WTC11 (cell line): Measurements from ENCODE around the gene HOXA5. TPM values are rescaled to one million over a fixed set of nuclear protein-coding genes. Genes with fewer than 3 reads are reported as not detected.

Experiments
- CREB1 ChIP-seq: sonication (generic); formaldehyde crosslinking; IDR thresholded peaks from 2 replicates; pipeline ENCODE4 v1.8.0; 2023; ENCODE audit warnings: mild to moderate bottlenecking, missing genetic modification reagents
- ELF4 ChIP-seq: sonication (generic); formaldehyde crosslinking; IDR thresholded peaks from 2 replicates; pipeline ENCODE4 v1.8.1; 2022; ENCODE audit warnings: low read depth, mild to moderate bottlenecking, moderate library complexity, missing genetic modification reagents
- ETV6 ChIP-seq: sonication (generic); formaldehyde crosslinking; IDR thresholded peaks from 2 replicates; pipeline ENCODE4 v1.8.1; 2022; ENCODE audit warnings: mild to moderate bottlenecking, missing genetic modification reagents
- FOXK1 ChIP-seq: sonication (generic); formaldehyde crosslinking; IDR thresholded peaks from 2 replicates; pipeline ENCODE4 v1.8.0; 2022; ENCODE audit warnings: mild to moderate bottlenecking, moderate library complexity, missing genetic modification reagents
- KAT7 ChIP-seq: sonication (generic); formaldehyde crosslinking; IDR thresholded peaks from 2 replicates; pipeline ENCODE4 v1.8.1; 2023; ENCODE audit warnings: missing genetic modification reagents, mild to moderate bottlenecking, borderline replicate concordance
- MXD4 ChIP-seq: fragments of 250-450 bp; sonication (Bioruptor Pico); IDR thresholded peaks from 2 replicates; pipeline ENCODE4 v1.8.0; 2021; ENCODE audit warnings: mild to moderate bottlenecking, moderate library complexity, borderline replicate concordance
- MYBL2 ChIP-seq: sonication (generic); formaldehyde crosslinking; IDR thresholded peaks from 2 replicates; pipeline ENCODE4 v1.8.1; 2023; ENCODE audit warnings: mild to moderate bottlenecking, moderate library complexity, missing genetic modification reagents
- NFE2L1 ChIP-seq: sonication (generic); formaldehyde crosslinking; IDR thresholded peaks from 2 replicates; pipeline ENCODE4 v1.8.1; 2023; ENCODE audit warnings: missing genetic modification reagents
- NR1H2 ChIP-seq: sonication (generic); formaldehyde crosslinking; IDR thresholded peaks from 2 replicates; pipeline ENCODE4 v1.9.0; 2021; ENCODE audit warnings: mild to moderate bottlenecking, moderate library complexity, missing genetic modification reagents
- SMAD3 ChIP-seq: sonication (generic); formaldehyde crosslinking; IDR thresholded peaks from 2 replicates; pipeline ENCODE4 v1.8.0; 2022; ENCODE audit warnings: missing genetic modification reagents, mild to moderate bottlenecking, borderline replicate concordance
- SP1 ChIP-seq: sonication (generic); formaldehyde crosslinking; conservative IDR thresholded peaks from 2 replicates; pipeline ENCODE4 v1.8.1; 2022; ENCODE audit warnings: missing genetic modification reagents
- TCF7 ChIP-seq: sonication (generic); formaldehyde crosslinking; IDR thresholded peaks from 2 replicates; pipeline ENCODE4 v1.8.0; 2022; ENCODE audit warnings: mild to moderate bottlenecking, low read depth, missing genetic modification reagents, moderate library complexity
- total RNA-seq: library from RNA; stranded (reverse); gene quantifications from 3 replicates; pipeline ENCODE4 v1.2.3, GENCODE V29; 2021
- TF ChIP-seq, protein P1 (sequence below): sonication (generic); formaldehyde crosslinking; IDR thresholded peaks from 2 replicates; pipeline ENCODE4 v1.8.0; 2023; ENCODE audit warnings: mild to moderate bottlenecking, missing genetic modification reagents
- TF ChIP-seq, protein P2 (sequence below): sonication (generic); formaldehyde crosslinking; IDR thresholded peaks from 2 replicates; pipeline ENCODE4 v1.8.1; 2022; ENCODE audit warnings: mild to moderate bottlenecking, moderate library complexity, missing genetic modification reagents
- TF ChIP-seq, protein P3 (sequence below): sonication (generic); formaldehyde crosslinking; IDR thresholded peaks from 2 replicates; pipeline ENCODE4 v1.8.1; 2022; ENCODE audit warnings: missing genetic modification reagents, borderline replicate concordance
- TF ChIP-seq, protein P4 (sequence below): sonication (generic); formaldehyde crosslinking; IDR thresholded peaks from 2 replicates; pipeline ENCODE4 v1.8.0; 2022; ENCODE audit warnings: mild to moderate bottlenecking, missing genetic modification reagents
- TF ChIP-seq, protein P5 (sequence below): sonication (generic); formaldehyde crosslinking; IDR thresholded peaks from 2 replicates; pipeline ENCODE4 v1.8.1; 2022; ENCODE audit warnings: mild to moderate bottlenecking, missing genetic modification reagents, moderate library complexity, borderline replicate concordance
- TF ChIP-seq, protein P6 (sequence below): sonication (generic); formaldehyde crosslinking; IDR thresholded peaks from 2 replicates; pipeline ENCODE4 v1.8.0; 2023; ENCODE audit warnings: missing genetic modification reagents
- TF ChIP-seq, protein P7 (sequence below): fragments of 200-600 bp; IDR thresholded peaks from 2 replicates; pipeline ENCODE4 v1.8.0; 2022; ENCODE audit warnings: antibody characterized with exemption
- TF ChIP-seq, protein P8 (sequence below): fragments of 250-450 bp; sonication (Bioruptor Pico); IDR thresholded peaks from 2 replicates; pipeline ENCODE4 v1.9.0; 2021; ENCODE audit warnings: mild to moderate bottlenecking
- TF ChIP-seq, protein P9 (sequence below): sonication (generic); formaldehyde crosslinking; IDR thresholded peaks from 2 replicates; pipeline ENCODE4 v1.8.1; 2022; ENCODE audit warnings: low read depth, mild to moderate bottlenecking, moderate library complexity, missing genetic modification reagents, borderline replicate concordance
- TF ChIP-seq, protein P10 (sequence below): fragments of 250-450 bp; sonication (Bioruptor Pico); IDR thresholded peaks from 2 replicates; pipeline ENCODE4 v1.9.0; 2021; ENCODE audit warnings: moderate library complexity, mild to moderate bottlenecking, inconsistent platforms, borderline replicate concordance

Gene HOXA5
- total RNA-seq, 1 experiment from 2014 or later, result not detected

DNA sequence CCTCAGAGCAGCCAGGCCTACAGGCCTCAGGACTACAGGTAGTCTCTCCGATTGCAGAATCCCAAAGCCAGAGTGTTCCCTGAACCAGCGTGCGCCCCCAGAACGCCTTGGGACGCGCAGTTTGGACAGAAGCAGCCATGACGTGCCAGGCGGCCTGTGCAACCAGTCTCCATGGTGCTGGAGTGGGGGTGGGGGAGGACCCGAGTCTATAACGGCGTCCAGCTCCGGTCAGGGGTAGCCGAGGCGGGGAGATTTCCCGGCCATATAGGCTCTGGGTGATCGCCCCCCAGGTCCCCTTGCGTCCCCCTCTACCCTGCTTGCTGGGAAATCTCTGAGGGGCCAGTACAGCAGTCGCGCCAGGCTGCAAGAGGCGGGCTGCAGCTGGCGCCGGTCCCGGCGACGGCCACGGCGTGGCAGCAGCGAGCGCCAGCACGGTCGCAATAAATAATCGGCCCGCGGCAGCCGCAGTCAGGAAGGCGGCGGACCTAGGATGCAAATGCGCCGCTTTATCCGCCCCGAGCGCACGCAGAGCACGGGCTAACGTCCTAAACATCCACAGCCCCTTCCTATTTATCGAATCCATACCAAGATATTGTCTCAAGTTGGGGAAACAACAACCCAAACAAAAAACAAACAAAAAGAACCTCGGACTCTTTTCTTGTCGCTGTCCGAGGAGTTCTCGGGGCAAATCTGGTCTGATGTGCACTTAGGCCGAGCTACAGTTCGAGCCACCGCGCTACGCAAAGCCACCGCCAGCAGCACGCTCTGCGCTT lies 7.3 kb upstream of the HOXA5 start (continued):
- TF ChIP-seq, protein P1, sequence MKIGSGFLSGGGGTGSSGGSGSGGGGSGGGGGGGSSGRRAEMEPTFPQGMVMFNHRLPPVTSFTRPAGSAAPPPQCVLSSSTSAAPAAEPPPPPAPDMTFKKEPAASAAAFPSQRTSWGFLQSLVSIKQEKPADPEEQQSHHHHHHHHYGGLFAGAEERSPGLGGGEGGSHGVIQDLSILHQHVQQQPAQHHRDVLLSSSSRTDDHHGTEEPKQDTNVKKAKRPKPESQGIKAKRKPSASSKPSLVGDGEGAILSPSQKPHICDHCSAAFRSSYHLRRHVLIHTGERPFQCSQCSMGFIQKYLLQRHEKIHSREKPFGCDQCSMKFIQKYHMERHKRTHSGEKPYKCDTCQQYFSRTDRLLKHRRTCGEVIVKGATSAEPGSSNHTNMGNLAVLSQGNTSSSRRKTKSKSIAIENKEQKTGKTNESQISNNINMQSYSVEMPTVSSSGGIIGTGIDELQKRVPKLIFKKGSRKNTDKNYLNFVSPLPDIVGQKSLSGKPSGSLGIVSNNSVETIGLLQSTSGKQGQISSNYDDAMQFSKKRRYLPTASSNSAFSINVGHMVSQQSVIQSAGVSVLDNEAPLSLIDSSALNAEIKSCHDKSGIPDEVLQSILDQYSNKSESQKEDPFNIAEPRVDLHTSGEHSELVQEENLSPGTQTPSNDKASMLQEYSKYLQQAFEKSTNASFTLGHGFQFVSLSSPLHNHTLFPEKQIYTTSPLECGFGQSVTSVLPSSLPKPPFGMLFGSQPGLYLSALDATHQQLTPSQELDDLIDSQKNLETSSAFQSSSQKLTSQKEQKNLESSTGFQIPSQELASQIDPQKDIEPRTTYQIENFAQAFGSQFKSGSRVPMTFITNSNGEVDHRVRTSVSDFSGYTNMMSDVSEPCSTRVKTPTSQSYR (CRISPR knock-in tag), result no peak
- TF ChIP-seq, protein P2, sequence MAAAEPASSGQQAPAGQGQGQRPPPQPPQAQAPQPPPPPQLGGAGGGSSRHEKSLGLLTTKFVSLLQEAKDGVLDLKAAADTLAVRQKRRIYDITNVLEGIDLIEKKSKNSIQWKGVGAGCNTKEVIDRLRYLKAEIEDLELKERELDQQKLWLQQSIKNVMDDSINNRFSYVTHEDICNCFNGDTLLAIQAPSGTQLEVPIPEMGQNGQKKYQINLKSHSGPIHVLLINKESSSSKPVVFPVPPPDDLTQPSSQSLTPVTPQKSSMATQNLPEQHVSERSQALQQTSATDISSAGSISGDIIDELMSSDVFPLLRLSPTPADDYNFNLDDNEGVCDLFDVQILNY (CRISPR knock-in tag), result 0 out of 2 replicates have a peak, but pooled peaks have one; percentile 23
- TF ChIP-seq CREB1 (CRISPR knock-in tag) (no peak), ETV6 (CRISPR knock-in tag) (no peak), SP1 (CRISPR knock-in tag) (0 out of 2 replicates have a peak, but pooled peaks have one; percentile 16), MXD4 (CRISPR knock-in tag) (no peak), FOXK1 (CRISPR knock-in tag) (no peak), ELF4 (CRISPR knock-in tag) (no peak), KAT7 (no peak), TCF7 (CRISPR knock-in tag) (no peak), MYBL2 (CRISPR knock-in tag) (no peak), SMAD3 (CRISPR knock-in tag) (no peak), NFE2L1 (CRISPR knock-in tag) (no peak), NR1H2 (CRISPR knock-in tag) (no peak)
- TF ChIP-seq, protein P3, sequence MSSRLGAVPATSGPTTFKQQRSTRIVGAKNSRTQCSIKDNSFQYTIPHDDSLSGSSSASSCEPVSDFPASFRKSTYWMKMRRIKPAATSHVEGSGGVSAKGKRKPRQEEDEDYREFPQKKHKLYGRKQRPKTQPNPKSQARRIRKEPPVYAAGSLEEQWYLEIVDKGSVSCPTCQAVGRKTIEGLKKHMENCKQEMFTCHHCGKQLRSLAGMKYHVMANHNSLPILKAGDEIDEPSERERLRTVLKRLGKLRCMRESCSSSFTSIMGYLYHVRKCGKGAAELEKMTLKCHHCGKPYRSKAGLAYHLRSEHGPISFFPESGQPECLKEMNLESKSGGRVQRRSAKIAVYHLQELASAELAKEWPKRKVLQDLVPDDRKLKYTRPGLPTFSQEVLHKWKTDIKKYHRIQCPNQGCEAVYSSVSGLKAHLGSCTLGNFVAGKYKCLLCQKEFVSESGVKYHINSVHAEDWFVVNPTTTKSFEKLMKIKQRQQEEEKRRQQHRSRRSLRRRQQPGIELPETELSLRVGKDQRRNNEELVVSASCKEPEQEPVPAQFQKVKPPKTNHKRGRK (CRISPR knock-in tag), result no peak
- TF ChIP-seq, protein P4, sequence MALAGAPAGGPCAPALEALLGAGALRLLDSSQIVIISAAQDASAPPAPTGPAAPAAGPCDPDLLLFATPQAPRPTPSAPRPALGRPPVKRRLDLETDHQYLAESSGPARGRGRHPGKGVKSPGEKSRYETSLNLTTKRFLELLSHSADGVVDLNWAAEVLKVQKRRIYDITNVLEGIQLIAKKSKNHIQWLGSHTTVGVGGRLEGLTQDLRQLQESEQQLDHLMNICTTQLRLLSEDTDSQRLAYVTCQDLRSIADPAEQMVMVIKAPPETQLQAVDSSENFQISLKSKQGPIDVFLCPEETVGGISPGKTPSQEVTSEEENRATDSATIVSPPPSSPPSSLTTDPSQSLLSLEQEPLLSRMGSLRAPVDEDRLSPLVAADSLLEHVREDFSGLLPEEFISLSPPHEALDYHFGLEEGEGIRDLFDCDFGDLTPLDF (CRISPR knock-in tag), result no peak
- TF ChIP-seq, protein P5, sequence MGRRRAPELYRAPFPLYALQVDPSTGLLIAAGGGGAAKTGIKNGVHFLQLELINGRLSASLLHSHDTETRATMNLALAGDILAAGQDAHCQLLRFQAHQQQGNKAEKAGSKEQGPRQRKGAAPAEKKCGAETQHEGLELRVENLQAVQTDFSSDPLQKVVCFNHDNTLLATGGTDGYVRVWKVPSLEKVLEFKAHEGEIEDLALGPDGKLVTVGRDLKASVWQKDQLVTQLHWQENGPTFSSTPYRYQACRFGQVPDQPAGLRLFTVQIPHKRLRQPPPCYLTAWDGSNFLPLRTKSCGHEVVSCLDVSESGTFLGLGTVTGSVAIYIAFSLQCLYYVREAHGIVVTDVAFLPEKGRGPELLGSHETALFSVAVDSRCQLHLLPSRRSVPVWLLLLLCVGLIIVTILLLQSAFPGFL (CRISPR knock-in tag), result no peak
- TF ChIP-seq, protein P6, sequence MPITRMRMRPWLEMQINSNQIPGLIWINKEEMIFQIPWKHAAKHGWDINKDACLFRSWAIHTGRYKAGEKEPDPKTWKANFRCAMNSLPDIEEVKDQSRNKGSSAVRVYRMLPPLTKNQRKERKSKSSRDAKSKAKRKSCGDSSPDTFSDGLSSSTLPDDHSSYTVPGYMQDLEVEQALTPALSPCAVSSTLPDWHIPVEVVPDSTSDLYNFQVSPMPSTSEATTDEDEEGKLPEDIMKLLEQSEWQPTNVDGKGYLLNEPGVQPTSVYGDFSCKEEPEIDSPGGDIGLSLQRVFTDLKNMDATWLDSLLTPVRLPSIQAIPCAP, result no peak
- TF ChIP-seq, protein P7, sequence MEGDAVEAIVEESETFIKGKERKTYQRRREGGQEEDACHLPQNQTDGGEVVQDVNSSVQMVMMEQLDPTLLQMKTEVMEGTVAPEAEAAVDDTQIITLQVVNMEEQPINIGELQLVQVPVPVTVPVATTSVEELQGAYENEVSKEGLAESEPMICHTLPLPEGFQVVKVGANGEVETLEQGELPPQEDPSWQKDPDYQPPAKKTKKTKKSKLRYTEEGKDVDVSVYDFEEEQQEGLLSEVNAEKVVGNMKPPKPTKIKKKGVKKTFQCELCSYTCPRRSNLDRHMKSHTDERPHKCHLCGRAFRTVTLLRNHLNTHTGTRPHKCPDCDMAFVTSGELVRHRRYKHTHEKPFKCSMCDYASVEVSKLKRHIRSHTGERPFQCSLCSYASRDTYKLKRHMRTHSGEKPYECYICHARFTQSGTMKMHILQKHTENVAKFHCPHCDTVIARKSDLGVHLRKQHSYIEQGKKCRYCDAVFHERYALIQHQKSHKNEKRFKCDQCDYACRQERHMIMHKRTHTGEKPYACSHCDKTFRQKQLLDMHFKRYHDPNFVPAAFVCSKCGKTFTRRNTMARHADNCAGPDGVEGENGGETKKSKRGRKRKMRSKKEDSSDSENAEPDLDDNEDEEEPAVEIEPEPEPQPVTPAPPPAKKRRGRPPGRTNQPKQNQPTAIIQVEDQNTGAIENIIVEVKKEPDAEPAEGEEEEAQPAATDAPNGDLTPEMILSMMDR, result peak; percentile 66
- TF ChIP-seq, protein P8, sequence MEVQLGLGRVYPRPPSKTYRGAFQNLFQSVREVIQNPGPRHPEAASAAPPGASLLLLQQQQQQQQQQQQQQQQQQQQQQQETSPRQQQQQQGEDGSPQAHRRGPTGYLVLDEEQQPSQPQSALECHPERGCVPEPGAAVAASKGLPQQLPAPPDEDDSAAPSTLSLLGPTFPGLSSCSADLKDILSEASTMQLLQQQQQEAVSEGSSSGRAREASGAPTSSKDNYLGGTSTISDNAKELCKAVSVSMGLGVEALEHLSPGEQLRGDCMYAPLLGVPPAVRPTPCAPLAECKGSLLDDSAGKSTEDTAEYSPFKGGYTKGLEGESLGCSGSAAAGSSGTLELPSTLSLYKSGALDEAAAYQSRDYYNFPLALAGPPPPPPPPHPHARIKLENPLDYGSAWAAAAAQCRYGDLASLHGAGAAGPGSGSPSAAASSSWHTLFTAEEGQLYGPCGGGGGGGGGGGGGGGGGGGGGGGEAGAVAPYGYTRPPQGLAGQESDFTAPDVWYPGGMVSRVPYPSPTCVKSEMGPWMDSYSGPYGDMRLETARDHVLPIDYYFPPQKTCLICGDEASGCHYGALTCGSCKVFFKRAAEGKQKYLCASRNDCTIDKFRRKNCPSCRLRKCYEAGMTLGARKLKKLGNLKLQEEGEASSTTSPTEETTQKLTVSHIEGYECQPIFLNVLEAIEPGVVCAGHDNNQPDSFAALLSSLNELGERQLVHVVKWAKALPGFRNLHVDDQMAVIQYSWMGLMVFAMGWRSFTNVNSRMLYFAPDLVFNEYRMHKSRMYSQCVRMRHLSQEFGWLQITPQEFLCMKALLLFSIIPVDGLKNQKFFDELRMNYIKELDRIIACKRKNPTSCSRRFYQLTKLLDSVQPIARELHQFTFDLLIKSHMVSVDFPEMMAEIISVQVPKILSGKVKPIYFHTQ, result no peak
- TF ChIP-seq, protein P9, sequence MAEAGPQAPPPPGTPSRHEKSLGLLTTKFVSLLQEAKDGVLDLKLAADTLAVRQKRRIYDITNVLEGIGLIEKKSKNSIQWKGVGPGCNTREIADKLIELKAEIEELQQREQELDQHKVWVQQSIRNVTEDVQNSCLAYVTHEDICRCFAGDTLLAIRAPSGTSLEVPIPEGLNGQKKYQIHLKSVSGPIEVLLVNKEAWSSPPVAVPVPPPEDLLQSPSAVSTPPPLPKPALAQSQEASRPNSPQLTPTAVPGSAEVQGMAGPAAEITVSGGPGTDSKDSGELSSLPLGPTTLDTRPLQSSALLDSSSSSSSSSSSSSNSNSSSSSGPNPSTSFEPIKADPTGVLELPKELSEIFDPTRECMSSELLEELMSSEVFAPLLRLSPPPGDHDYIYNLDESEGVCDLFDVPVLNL (CRISPR knock-in tag), result no peak
- TF ChIP-seq, protein P10, sequence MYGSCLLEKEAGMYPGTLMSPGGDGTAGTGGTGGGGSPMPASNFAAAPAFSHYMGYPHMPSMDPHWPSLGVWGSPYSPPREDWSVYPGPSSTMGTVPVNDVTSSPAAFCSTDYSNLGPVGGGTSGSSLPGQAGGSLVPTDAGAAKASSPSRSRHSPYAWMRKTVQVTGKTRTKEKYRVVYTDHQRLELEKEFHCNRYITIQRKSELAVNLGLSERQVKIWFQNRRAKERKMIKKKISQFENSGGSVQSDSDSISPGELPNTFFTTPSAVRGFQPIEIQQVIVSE (CRISPR knock-in tag), result no peak
